Suppressor macrophage treated with lipopolysaccharide for 1 hour (primary cell): Measurements from ENCODE around the gene GOPC.
"Not testable (repeated sequence)": the region's sequence is repeated elsewhere in the genome, so short reads cannot be mapped to it uniquely, and the experiment has no call there.

Experiments used
- DNase-seq, 3 donors: peaks; one replicate each; pipeline ENCODE4 v3.0.0-alpha.2; 2020 to 2022

Gene GOPC

DNA sequence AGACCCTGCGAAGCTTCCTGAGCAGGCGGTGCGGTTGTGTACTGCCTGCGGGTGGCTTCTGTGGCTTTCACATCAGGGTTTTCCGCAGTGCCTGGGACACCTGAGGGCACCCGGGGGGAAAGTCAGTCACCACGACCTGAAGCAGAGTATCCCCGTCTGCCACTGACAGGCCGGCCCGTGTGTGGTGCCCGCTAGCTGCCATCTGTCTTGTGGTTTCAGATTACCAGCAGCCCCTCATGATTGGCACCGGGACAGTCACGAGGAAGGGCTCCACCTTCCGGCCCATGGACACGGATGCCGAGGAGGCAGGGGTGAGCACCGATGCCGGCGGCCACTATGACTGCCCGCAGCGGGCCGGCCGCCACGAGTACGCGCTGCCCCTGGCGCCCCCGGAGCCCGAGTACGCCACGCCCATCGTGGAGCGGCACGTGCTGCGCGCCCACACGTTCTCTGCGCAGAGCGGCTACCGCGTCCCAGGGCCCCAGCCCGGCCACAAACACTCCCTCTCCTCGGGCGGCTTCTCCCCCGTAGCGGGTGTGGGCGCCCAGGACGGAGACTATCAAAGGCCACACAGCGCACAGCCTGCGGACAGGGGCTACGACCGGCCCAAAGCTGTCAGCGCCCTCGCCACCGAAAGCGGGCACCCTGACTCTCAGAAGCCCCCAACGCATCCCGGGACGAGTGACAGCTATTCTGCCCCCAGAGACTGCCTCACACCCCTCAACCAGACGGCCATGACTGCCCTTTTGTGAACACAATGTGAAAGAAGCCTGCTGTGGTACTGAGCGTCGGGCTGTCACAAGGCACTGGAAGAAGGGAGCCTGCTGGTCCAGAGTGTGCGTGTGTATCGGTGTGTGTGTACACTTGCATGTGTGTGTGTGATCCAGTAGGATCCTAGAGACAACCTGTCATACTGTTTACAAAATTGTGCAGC lies 54.4 kb downstream of the GOPC start:
- DNase-seq, result peak; percentile 24 to 55 (median 40)

GRCh38 chr6:117546674-117547073 lies 55.6 kb downstream of the GOPC start:
- DNase-seq, result no peak

DNA sequence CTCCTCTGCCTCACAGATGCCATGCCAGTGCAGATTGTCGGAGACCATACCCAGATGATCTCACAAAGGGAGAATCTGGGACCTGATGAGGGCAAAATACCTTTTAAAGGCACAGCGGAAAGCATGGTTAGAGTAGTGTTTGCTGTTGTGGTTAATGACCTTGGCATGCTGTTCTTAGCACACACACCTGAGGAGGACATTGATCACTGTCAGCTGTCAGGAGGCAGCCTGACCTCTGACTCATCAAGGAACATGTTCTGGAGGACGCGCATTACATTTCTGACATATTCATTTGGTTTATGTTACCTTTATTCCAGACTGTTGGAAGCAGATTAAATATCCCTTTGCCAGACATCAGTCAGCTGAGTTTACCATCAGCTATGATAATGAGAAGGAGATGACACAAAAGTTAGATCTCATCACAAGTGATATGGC lies 57.1 kb downstream of the GOPC start:
- no peak for DNase-seq

GRCh38 chr6:117544716-117545115 lies 57.6 kb downstream of the GOPC start:
- no peak for DNase-seq

GRCh38 chr6:117542493-117542892 lies 59.8 kb downstream of the GOPC start:
- no peak for DNase-seq

DNA sequence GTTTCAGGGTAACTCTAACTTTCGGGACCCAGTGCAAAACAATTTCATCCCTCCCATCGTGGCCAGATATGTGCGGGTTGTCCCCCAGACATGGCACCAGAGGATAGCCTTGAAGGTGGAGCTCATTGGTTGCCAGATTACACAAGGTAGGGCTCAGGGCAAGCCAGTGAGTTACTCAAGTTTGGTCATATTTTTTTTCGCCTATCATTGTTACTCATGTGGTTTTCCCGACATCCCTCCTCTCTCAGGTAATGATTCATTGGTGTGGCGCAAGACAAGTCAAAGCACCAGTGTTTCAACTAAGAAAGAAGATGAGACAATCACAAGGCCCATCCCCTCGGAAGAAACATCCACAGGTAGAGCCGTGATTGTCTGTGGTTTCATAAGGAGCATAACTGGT lies 61.6 kb downstream of the GOPC start:
- no peak for DNase-seq

- DNase-seq, result no peak
These were observed 63.7 kb downstream of the GOPC start for GRCh38 chr6:117538615-117539014.

DNA sequence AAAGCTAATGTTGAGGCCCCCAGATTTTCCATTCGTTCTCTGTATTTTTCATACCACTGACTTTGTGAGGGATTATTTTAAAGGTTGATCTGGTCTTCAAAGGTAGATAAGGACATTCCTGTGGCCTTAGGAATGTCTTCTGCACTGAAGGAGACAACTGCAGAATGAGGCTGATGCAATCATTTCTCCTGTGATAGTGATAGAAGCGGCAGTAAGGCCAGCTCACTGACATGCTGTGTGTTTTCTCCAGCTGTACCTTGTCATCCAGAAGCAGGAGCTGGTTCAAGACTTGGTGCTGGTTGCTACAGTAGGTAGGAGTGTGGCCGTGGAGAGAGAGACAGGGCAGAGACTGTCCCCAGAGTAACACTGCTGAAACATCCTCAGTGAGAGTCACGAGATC lies 66.0 kb downstream of the GOPC start:
- DNase-seq, result no peak

- no peak for DNase-seq
These were observed 67.3 kb downstream of the GOPC start for GRCh38 chr6:117534974-117535373.

- no peak for DNase-seq
These were observed 68.5 kb downstream of the GOPC start for GRCh38 chr6:117533775-117534174.

DNA sequence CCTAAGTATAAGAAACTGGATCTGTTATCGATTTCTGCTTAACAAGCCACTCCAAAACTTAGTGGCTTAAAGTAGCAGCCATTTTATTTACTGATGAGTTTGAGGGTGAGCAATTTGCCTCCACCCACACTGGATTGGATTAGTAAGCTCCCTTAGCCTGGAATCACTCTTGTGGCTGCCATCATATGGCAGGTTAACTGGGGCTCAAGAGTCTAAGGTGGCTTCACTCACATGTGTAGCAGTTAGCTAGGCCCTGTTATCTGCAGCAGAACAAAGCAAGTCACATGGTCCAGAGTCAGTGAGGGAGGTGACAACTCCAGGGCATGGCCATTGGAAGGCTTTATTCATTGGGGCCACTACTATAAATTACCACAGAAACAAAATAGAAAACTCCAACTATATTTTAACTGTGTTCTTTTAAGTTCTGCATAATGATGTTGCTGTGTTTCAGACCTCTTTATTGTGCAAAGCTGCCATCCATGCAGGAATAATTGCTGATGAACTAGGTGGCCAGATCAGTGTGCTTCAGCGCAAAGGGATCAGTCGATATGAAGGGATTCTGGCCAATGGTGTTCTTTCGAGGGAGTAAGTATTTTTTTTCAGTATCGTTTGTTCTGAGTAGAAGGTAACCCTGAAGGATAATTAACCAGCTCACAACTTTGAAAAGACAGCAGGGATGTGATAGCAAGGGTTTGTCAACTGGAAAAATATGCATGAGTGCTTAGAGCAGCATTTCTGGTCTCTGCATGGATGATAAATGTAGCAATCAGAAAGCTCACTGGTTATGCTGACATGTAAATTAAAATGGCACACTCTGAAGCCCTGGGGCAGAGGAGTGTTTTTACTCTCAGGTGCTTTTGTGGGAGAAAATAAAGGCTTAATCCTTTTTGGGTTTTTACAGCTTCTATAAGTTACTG lies 70.2 kb downstream of the GOPC start:
- DNase-seq, result no peak

GRCh38 chr6:117531346-117531745 lies 71.0 kb downstream of the GOPC start:
- DNase-seq, result no peak

GRCh38 chr6:117530467-117531242 lies 71.7 kb downstream of the GOPC start:
- DNase-seq, result no peak

GRCh38 chr6:117525607-117526006 lies 76.7 kb downstream of the GOPC start:
- no peak for DNase-seq

DNA sequence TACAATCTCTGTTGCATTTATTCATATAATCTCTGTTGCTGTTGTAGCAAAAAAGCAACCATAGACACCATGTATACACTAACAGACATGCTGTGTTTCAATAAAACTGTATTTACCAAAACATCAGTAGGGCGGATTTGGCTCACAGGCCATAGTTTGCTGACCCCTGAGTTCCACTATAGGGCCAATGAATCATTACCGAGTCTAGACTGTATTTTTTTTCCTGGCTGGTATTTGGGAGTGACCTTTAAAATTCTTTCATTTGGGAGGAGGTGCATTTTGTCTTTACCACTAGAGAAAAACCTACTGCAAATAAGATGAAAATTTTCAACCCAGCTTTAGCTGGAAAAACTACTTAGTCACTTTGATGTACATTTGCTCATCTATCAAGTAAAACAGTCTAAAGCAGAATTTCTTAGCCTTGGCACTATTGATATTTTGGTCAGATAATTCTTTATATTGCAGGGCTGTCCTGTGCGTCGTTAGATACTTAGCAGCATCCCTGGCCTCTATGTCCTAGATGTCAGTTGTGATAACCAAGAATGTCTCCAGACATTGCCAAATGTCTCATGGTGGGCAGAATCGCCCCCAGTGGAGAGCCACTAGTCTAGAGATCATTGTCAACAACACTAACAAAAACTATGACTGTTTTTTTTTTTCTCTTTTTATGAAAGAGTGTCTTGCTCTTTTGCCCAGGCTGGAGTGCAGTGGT lies 80.4 kb downstream of the GOPC start:
- no peak for DNase-seq

DNA sequence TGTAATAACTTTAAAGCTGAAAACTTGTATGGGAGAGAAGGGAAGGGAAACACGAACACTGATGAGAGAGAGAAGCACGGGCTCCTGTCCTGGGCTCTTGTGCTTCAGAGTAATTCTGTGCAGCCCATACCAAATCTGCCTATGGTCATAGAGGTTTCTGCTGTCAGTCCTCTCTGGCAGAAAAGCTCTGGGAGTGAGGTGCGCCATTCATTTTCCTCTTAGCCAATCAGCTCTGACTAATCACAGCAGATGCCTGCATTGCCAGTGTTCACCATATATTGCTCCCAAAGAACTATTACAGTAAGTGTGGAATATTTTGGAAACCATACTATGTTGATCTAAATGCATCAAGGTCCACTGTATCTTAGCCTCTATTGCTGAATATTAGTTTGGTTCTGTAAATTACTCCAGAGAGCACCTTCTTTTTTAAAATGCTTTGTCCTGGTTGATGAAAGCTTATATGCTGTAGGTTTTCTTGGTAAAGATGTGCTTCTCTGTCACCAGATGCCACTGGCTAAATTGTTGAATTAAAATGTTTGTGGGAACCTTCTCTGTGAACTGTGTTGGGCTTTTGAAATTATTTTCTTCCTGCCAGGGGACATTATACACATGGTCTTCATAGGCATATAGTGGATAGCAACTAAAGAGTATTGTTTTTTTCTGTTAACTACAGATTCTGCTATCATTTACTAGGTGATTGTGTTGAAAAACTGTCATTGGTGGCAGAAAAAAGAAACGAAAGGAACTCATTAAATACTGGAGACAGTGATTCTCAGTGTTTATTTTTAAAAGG lies 81.5 kb downstream of the GOPC start:
- DNase-seq, result no peak

- no peak for DNase-seq
These were observed 83.4 kb downstream of the GOPC start for GRCh38 chr6:117518870-117519269.

DNA sequence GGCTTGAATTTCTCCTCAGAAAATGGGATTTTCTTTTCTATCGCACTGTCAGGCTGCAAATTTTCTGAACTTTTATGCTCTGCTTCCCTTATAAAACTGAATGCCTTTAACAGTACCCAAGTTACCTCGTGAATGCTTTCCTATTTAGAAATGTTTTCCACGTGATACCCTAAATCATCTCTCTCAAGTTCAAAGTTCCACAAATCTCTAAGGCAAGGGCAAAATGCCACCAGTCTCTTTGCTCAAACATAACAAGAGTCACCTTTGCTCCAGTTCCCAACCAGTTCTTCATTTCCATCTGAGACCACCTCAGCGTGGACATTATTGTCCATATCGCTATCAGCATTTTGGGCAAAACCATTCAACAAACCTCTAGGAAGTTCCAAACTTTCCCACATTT lies 84.3 kb downstream of the GOPC start:
- DNase-seq, result not testable (repeated sequence)

DNA sequence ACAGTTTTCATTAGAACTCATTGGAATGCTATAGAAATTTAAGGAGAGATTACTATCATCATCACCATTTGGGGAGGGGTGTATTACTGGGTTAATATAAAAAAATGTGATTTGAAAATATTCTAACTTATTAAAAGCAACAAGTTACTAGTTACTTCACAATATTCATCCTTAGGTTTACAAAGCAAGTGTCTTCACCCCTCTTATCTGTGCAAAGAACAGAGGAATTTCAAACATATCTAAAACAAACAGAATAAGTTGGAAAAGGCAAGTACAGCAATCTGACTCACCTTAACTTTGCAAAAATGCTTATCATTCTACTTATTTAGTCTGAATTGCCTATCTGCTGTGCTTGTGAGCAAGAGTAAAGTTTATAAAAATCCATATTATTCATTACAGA lies 87.0 kb downstream of the GOPC start:
- no peak for DNase-seq

DNA sequence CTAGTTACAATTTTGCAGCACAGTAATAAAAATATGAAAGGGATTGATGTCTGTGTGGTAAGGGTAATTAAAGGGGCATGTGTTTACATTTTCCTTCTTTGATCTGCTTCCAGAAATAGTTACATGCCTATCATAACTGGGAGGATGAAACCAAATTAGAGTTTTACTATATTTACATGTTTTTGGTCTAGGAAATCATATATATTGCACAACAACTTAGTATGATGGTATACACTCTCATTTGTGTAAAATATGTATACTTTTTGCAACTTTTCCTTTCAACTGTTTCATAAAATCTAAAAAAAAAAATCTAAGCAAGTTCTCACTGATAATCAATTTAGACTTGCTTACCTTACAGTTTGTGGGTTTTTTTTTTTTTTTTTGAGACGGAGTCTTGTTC lies 87.7 kb downstream of the GOPC start:
- no peak for DNase-seq

- no peak for DNase-seq
These were observed 88.4 kb downstream of the GOPC start for GRCh38 chr6:117513778-117514365.
